GM21367 (cell line): ENCODE measurements around the gene TTLL10.

Experiments used
- ATAC-seq: cut with Tn5 transposase; IDR thresholded peaks from one replicate; pipeline ENCODE4 v1.9.1; 2021; ENCODE audit not compliant: unreplicated experiment

TTLL10 gene

GRCh38 chr1:1173793-1174415, at the start of gene TTLL10:
TTLL10 (plus strand) TSS chr1:1173880; CDS start chr1:1179216, 5,336 bp downstream.
- no peak for ATAC-seq

GRCh38 chr1:1124508-1124785, 49.2 kb upstream of the TTLL10 start:
- ATAC-seq: no peak

GRCh38 chr1:1124786-1125642, 48.7 kb upstream of the TTLL10 start:
- no peak for ATAC-seq

- ATAC-seq: no peak
These were observed 47.7 kb upstream of the TTLL10 start for GRCh38 chr1:1125945-1126344.

GRCh38 chr1:1127551-1128451, 45.9 kb upstream of the TTLL10 start:
- ATAC-seq: no peak

- ATAC-seq: no peak
These were observed 45.1 kb upstream of the TTLL10 start for GRCh38 chr1:1128454-1129139.

GRCh38 chr1:1129381-1129821, 44.3 kb upstream of the TTLL10 start:
- no peak for ATAC-seq

GRCh38 chr1:1130206-1131120, 43.2 kb upstream of the TTLL10 start:
- no peak for ATAC-seq

GRCh38 chr1:1132042-1132950, 41.4 kb upstream of the TTLL10 start:
- no peak for ATAC-seq

- no peak for ATAC-seq
These were observed 40.5 kb upstream of the TTLL10 start for GRCh38 chr1:1132956-1133750.

- no peak for ATAC-seq
These were observed 39.2 kb upstream of the TTLL10 start for GRCh38 chr1:1134300-1134970.

GRCh38 chr1:1135339-1136136, 38.1 kb upstream of the TTLL10 start:
- ATAC-seq: no peak

GRCh38 chr1:1136547-1137230, 37.0 kb upstream of the TTLL10 start:
- no peak for ATAC-seq

- no peak for ATAC-seq
These were observed 36.2 kb upstream of the TTLL10 start for GRCh38 chr1:1137256-1138045.

- ATAC-seq: no peak
These were observed 33.0 kb upstream of the TTLL10 start for GRCh38 chr1:1140673-1141072.
